Activated gamma-delta T cell treated with anti-CD3 and anti-CD28 coated beads, Interleukin-2, amount 50 U/mL, for 16 hours (primary cell): ENCODE measurements around the gene ZNF213.
"Not testable (repeated sequence)": the region's sequence is repeated elsewhere in the genome, so short reads cannot be mapped to it uniquely, and the experiment has no call there.

ENCODE experiments used
- DNase-seq: peaks from one replicate; pipeline ENCODE4 v3.0.0-alpha.2; 2020; ENCODE audit warnings: low read depth

ZNF213 gene

DNA sequence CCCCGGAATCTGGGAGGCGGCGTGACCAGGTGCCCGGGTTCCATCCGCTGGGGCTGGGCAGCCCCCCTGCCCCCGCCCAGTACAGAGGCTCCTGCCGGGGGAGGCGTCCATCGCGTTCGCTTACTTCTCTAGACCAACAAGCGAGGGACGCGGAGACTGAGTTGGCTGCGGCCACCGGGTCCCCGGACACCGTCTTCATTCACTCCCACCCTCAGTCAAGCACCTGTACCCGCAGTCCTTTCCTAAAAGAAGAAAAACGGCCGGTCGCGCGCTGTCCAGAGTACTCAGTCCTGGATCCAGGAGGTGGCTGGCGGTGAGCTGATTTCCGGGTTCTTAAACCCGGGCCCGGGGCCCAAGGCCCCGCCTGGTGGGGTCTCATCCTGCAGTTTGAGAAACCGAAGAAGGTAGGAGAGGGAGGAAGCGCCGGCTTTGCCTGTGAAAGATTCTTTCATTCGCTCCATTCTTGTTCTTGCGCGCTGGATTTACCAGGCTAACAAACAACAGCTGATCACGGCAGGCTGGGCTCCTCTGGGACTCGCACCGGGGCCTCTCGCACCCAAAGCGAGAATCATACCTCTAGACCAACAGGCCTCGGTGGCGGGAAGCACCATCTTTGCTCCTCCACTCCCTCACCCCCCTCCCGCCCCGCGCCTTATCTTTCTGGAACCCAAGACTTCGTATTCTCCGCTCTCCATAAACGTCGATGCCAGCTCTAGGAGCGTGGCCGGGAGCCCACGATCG, 35.8 kb downstream of the ZNF213 start:
- DNase-seq, result no peak

DNA sequence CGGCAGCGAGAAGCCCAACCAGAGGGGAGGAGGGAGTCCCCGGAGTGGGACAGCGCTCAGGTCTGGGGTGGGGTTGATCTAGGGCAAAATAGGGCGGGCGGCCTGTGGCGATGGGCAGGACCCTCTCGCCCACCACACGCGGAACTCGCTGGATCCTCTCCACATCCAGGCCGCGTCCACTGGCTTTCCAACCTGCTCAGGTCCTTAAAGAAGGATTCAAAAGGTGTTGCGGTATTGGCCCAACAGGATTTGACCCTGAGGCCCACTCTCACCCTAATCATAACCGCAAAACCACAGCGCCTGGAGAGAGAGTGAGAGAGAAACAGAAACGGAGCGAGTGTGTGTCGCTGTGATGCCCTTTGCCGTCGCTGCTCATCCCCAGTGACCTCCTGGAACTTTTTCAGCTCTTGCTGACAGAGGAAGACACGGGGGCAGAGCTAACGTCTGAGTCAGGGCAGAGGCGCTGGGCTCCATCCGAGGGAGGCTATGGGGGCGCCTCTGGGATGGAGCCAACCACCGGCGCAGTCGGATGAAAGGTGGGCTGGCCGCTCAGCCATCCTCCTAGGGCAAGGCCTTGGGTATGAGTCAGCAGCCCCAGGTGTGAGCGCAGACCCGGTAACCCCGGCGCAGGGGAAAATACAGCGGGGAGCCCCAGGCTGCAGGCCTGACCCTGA, 36.5 kb downstream of the ZNF213 start:
- peak; percentile 52 for DNase-seq

DNA sequence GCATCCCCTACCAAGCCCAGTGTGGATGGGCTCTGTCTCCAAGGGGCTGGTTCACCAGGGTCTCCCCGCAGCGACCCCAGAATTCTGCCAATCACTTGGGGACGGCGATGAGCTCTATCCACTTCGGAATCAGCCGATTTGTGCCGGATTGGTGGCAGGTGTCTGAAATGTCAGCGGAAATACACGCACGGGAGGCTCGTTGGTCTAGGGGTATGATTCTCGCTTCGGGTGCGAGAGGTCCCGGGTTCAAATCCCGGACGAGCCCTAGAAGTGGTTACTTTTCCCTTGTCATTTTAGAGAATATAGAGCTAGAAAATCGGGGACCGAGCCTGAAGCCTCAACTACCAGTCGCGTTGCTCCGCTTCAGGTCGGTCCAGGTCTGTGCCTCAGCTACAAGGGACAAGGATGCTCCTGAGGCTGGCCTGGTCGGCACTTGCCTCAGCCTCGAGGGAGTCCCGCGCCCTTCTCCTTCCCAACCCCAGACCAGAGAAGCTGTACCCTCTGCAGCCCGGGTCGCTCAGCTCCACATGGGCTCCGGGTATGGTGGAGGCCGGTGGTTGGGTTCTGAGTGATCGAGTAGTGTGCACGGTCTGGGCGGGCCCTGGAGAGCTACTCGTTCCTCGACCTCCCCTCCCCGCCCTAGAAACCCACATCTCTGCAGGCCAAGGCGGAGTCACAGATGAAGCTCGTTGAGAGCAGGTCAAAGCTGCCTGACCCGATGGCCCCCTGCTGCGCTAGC, 37.2 kb downstream of the ZNF213 start:
- no peak for DNase-seq

DNA sequence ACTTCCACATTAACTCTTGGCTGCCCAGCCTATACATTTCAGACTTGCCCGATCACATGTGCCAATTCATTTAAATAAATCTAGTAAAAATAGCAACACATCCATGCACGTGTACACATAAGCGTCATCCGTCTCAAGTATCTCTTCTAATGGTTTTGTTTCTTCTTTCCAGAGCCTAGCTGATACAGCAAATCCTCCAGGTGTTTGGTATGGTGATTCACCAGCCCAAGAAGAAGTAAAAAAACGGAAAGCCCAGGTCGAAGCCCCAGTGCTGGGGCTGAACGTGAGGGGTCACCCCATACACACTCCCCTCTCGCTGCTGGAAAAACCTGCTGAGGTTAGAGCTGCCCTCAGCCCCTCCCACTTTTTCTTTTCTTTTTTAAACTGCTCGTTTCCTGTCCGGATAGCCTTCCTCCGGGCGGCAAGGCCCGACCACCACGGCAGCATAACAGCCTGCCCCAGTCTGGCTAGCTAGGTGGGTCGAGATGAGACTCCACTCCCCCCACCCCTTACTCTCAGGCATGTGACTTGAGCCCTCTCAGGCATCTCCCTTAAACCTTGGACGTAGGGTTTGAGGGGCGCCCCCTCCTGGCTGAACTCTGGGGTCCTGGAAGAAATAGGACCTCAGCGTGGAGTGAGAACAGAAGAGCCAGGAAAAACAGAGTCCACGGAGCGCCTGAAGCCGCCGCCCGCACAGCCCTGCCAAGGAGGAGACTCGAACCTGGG, 39.2 kb downstream of the ZNF213 start:
- no peak for DNase-seq

DNA sequence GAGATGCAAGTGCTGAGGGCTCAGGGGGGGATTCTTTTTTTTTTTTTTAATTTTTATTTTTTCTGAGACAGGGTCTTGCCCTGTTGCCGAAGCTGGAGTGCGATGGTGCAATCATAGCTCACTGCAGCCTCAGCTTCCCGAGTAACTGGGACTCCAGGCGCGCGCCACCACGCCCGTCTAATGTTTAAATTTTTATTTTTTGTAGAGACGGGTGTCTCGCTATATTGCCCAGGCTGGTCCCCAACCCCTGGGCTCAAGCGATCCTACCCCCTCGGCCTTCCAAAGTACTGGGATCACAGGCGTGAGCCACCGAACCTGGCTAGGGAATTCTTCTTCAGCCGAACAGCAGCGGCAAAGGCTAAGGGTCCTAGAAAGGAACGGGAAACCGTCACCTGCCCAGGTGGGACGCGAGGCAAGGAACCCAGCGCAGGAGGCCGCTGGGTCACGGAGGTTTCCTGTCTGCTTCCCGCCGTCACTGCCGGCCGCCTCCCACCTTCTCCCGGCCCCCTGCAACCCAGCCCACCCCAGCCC, 39.9 kb downstream of the ZNF213 start:
- no peak for DNase-seq

DNA sequence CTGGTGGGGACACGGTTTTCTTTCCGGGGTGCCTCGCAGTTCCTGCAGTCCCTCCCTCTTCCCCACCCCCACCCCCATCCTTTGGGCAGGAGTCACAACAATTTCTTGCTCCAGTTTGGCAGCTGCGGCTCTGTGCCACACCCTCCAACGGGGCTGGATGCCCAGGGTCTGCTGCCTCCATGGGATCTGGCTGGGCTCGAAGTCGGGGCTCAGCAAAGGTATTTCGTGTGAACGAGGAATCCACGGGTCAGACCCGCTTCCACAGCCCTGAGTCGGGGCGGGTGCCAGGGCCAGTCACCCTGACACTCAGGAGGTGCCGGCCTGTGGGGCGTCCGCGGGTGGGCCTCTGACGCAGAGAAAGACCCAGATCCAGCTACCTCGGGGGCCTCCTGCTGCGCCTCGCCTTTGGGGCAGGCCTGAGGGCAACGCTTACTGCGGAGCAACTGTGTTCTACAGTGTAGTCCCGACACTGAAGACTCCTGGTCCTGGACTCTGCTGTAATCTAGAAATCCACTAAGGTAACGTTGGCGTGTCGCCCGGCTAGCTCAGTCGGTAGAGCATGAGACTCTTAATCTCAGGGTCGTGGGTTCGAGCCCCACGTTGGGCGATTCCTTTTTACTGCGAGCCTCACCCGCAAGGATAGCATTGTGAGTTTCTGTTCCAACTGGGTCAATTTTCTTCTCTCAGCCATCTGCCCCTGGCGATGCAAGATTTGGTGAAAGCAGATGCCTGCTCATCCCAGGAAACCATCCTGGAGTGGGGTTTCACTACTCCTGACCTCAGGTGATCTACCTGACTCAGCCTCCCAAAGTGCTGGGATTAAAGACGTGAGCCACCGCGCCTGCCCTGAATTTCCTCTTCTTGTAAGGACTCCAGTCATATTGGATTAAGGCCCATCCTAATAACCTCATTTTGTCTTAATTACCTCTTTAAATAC, 40.6 kb downstream of the ZNF213 start:
- DNase-seq, result no peak

DNA sequence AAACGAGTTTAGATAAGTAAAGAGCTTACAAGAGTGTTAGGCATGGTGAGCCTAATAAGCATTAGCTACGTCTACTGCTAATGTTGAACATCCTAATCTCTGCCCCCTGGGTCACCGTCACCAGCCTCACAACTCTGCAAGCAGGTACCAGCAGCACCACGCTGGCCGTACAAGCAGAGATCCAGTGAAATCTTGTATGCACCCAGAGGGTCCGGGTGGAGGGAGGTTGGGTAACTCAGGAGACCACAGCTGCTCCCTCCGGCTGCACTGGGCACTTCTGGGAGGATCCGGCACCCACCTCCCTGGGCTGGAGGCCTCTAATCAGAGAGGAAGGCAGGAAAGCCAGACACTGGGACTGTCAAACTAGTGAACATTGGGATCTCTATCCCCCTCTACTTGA, 44.8 kb downstream of the ZNF213 start:
- DNase-seq, result no peak

DNA sequence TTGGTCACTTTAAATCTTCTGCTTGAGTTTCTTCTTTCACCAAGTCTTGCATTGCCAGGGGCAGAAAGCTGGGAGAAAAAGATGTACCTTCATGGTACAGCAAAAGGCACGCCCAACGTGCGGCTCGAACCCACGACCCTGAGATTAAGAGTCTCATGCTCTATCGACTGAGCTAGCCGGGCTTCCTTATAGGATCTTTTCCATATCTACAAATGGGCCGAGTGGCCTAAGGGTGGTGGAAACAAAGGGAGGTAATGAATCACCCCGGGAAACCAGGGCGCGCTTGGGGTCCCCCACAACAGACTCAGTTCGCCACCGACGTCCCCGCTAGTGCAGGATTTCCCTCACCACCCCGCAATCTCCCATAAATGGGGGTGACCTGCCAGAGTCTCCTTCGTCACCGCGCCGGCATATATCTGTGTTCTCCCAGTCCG, 45.6 kb downstream of the ZNF213 start:
- DNase-seq, result no peak

DNA sequence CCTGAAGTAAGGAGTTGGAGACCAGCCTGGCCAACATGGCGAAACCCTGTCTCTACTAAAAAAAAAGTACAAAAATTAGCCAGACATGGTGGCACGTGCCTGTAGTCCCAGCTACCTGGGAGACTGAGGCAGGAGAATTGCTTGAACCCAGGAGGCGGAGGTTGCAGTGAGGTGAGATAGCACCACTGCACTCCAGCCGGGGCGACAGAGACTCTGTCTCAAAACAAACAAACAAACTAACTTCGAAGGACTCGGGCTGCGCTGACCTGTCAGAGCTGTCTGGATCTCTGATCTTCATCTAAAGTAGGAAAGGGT, 47.4 kb downstream of the ZNF213 start:
- not testable (repeated sequence) for DNase-seq

DNA sequence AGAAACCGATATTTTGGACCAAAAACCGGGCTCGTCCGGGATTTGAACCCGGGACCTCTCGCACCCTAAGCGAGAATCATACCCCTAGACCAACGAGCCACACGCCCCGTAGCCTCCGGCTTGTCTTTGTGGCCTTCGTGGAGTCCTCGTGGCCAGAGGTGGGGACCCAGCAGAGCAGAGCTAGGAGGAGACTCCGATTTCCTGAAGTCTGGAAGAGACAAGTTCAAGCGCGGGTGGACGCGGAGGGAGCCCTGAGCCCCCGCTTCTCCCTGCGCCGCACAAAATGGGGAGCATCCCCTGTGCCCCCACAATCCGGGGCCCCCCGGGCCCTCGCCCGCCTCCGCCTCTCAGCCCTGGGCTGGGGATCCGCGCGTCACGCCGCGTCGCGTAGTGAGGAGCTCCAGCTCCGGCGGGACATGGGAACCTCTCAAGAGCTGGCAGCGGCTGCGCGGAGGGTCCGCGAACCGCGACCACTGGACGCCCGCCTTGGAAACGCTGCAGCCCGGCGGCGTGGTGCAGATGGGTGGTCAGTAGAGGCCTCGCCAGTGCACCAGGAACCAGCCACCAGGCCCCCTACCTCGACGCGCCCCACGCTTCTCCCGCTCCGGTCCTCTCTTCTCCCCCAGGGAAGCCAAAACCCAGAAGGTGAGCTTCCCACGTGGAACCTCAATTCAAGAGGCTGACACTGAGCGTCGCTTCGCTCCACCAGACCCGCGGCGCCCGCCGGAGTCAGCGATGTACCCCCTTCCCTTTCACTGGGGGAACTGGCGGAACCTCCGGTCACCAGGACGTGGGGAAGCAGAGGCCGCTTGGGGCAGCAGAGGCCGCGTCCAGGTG, 48.0 kb downstream of the ZNF213 start:
- no peak for DNase-seq

DNA sequence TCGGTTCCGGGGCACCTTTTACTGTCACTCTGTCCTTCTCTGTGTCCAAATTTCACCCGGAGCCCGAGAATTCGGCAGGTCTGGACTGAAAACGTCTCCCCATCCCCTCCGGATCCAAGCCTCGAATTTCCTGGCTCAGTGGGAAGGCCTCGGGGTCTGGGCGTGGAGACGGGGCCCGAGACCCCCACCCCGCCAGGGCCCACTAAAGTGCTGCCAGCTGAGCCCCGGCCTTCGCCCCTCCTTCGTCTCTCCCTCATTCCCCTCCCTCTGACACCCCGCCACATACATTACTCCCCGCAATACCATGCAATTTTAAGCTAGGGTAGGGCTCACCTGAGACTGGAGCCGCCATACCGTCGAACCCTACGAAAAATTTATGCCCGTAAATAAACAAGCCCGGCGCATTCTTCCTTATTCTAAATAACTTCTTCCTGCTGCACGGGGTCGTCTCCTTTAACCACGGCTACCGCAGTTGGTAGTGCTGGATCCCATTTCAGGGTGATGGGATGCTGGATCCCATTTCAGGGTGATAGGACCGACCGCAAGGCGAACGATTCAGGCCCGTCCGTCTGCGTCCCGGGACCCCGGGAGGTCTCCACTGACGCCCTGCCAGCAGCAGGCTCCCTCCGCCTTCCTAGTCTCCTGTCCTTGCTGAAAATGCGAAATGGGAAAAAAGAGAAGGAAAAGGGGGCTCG, 48.8 kb downstream of the ZNF213 start:
- no peak for DNase-seq

DNA sequence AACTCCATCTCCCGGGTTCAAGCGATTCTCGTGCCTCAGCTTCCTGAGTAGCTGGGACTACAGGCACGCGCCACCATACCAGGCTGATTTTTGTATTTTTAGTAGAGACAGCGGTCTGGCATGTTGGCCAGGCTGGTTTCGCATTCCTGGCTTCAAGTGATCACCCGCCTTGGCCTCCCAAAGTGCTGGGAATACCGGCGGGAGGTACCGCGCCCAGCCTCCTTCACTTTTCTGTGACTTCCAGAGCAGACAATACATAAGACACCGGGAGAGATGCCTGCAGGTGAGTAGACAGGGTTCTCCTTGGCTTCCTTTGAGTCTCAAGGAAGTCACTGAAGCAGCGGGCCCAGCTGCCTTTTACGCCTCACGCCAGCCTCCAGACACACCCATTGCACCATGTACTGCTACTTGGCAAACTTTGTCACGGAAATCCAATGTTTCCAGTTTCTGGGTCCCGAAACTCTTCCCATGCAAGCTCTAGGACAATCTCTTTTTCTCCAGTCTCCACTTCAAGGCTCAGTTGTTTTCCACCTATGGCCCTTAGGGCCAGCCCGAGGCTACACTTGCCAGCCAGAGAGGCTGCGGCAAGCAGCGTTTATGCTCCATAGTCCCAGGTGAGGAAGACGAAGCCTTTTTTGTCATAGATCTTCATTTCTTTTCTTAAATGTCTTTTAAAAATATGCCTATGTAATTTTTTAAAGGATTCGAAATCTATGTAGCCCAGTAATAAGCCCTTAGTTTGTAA, 52.3 kb downstream of the ZNF213 start:
- DNase-seq, result no peak

DNA sequence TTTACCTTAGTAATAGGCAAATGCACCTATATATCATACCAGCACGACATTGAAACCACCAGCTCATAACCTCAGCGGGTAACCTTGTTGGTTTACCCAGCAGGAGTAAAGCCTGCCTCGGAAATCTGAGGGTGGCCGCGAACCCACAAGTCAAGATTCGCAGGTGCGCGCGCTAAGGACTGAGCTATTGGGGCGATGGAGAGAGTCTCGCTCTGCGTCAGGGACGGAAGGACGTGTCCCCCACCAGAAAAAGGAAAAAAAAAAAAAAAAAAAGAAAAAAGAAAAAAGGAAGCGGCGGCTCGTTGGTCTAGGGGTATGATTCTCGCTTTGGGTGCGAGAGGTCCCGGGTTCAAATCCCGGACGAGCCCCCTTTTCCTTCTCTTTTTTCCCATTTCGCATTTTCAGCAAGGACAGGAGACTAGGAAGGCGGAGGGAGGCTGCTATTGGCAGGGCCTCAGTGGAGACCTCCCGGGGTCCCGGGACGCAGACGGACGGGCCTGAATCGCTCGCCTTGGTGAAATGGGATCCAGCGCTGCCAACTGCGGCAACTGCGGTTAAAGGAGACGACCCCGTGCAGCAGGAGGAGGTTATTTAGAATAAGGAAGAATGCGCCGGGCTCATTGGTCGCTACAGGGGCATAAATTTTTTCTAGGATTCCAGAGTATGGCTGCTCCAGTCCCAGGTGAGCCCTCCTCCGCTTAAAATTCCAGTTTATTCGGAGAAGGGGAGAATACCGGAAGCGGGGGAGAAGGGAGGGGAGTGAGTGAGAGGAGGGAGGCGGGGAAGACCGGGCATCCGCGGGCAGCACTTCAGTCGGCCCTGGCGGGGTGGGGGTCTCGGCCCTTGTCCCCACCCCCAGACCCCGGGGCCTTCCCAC, 53.2 kb downstream of the ZNF213 start, which contains the start of gene OR1F1:
Gene OR1F1 (plus strand): TSS at position 407 of the 877 bp plus-strand sequence.
- DNase-seq, result no peak

DNA sequence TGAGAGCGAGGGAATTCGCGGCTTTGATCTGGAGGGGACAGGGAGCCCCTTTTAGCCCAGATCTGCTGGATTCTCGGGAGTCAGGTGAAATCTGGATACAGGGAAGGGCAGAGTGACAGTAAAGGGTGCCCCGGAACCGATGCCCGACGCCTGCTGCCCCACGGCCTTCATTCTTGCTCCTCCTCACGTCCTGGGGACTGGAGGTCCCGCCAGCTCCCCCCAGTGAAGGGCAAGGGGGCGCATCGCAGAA, 53.8 kb downstream of the ZNF213 start:
- DNase-seq, result no peak

DNA sequence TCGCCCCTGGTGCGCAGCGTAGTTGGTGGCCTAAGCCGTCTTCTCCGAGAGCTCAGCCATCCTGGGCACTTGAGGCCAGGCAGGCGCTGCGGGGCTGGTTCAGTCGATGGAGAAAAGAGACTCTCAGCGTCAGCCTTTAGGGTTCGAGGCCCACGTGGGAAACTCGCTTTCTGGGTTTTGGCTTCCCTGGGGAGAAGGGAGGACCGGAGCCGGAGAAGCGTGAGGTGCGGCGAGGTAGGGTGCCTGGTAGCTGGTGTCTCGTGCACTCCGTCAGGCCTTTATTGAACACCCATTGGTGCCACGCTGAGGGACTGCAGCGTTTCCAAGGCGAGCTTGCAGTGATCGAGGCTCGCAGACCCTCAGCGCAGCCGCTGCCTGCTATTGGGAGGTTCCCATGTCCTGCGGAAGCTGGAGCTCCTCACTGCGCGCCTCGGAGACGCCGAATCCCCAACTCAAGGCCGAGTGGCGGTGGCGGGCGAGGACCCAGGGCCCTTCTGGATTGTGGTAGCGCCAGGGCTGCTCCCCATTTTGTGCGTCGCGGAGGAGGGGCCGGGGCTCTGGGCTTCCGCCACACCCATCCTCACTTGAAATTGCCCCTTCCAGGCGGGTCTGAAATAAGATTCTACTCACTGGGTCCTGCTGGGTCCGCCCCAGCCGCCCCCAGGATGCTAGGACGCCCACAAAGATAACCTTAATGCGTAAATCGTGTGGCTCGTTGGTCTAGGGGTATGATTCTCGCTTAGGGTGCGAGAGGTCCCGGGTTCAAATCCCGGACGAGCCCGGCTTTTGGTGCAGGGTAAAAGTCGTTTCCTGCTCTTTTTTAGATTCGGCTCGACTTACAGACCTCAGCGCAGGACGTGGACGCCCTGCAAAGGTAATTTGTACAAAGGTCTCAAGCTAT, 54.3 kb downstream of the ZNF213 start:
- no peak for DNase-seq

DNA sequence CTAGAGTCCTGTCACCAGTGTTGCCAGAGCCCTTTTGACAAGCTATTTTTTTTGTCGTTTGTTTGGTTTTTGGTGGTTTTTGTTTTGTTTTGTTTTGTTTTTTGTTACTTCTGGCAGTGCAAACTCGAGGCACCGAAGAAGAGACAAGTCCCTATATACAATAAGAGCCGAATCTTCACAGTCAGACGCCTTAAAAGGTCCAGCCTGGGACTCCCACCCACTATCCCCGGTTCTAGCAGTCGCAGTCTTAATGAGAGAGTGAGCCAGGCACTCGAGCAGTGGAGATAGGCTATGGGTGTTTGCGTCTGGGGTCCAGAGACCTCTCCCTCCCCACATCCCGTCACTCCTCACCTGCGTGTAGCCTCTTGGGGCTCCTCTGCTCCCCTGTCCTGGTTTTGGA, 55.0 kb downstream of the ZNF213 start:
- no peak for DNase-seq

DNA sequence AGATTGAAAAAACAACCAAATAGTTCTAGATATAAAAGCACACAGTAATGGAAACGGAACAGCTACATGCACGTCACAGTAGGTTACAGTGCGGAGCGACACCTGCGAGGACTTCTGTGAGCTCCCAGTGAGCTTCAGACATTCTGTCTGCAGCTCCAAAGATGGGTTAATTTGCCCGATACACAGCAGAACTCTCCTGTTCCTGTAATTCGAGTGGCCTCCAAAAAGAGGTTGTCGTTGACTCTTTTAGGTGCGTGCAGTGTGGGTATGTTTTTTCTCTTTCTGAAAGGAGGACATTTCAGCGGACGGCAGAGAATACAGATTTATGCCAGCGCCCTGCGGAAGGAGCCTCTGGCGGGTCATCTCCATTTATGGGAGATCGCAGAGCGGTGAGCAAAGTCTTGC, 56.1 kb downstream of the ZNF213 start:
- DNase-seq, result no peak
